GM21723 (cell line): ENCODE data around the gene KDM8.
"Not testable (repeated sequence)": the region's sequence is repeated elsewhere in the genome, so short reads cannot be mapped to it uniquely, and the experiment has no call there.

ENCODE experiments used
- ATAC-seq: cut with Tn5 transposase; IDR thresholded peaks from one replicate; pipeline ENCODE4 v1.9.1; 2021; ENCODE audit warnings: mild to moderate bottlenecking, moderate library complexity; ENCODE audit not compliant: unreplicated experiment

The KDM8 gene

GRCh38 chr16:27241658-27242057, 38.3 kb downstream of the KDM8 start:
- ATAC-seq = no peak

- no peak for ATAC-seq
Observed at GRCh38 chr16:27242398-27242797, 39.1 kb downstream of the KDM8 start.

DNA sequence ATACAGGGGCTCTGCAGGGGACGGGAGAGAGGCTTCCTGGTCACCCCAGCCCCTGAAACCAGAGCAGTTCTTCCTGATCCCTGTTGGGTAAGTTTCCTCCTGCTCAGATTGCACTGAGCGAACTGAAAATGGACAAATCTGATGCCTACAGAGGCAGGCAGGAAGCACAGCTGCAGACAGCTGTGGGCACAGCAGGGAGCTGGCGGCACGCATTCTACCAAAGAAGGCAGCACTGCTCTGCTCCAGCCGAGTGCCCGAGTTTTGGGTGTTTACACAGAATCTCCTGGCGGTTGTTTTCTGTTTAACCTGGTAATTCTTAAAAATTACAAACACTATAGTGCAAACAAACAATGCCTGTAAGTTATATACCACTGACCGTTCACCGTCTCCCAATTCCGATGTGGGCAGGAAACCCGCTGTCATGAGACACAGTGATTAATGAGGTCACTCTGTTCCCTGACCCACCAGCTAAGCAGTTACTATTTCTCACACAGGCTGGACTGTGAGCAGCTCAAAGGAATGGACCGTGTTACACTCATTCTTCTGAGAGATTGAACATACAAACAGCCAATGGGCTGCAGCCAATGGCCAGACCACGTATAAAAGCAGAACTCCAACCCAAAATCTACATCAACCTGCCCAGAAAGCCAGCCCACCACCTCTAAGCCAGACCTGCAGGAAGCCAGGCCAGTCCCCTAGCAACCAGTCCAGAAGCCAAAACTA, 39.7 kb downstream of the KDM8 start:
- no peak for ATAC-seq

DNA sequence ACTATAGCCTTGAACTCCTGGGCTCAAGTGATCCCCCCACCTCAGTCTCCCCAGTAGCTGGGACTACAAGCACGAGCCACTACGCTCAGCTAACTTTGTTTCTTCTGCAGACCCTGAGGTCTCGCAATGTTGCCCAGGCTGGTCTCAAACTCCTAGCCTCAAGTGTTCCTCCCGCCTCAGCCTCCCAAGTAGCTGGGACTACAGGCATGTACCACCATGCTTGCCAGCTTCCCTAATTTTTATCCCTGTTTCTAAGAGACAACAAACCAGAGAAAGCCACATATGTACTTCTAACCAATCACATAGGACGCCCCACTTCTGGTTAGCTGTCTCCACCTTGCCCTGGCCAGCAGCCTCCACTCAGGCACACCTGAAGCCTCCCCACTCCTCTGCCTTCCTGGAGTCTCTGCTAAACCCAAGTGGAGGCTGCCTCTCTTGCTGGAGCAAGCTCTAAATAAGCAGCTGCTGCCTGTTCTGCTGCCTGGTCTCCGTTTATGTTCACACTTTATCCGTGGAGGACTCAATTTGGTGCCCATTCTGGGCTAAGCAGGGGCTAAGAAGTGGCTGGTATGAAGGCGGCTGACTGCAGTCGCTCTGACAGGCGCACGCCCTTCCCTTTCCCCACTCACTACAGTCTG, 40.5 kb downstream of the KDM8 start:
- ATAC-seq = no peak

DNA sequence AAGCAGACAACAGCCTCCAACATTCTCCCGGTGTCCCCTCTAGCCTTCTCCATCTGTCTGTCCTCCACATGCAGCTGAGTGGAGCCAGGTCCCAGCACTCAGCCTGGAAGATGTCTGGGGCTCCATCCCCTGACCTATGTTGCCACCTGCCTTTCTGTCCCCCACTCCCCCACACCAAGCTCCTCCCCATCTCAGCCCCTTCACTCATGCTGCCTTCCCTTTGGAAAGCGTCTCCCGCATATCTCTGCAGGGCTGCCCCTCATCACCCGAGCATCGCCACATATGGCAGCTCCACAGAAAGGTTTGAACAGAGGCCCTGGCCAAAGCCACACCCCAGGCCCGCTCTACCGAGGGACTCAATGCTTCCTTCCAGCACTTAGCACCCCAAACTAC, 41.0 kb downstream of the KDM8 start:
- ATAC-seq = no peak

GRCh38 chr16:27245276-27246172, 42.2 kb downstream of the KDM8 start:
- no peak for ATAC-seq

DNA sequence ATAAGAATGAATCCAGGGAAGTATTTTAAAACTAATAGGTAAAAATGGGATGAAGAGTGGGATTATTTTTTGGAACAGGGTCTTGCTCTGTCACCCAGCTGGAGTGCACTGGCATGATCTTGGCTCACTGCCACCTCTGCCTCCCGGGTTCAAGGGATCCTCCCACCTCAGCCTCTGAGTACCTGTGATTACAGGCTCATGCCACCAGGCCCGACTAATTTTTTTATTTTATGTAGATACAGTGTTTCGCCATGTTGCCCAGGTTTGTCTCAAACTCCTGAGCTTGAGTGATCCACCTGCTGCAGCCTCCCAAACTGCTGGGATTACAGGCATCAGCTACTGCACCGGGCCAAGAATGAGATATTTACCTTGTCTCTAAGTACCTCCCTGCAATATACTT, 43.1 kb downstream of the KDM8 start:
- ATAC-seq = no peak

DNA sequence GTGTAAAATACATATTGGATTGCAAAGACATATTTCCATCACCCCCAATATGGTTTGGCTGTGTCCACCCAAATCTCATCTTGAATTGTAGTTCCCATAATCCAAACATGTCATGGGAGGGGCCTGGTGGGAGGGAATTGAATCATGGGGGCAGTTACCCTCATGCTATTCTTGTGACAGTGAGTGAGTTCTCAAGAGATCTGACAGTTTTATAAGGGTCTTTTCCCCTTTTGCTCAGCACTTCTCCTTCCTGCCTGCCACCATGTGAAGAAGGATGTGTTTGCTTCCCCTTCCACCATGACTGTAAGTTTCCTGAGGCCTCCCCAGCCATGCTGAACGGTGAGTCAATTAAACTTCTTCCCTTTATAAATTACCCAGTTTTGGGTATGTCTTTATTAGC, 43.8 kb downstream of the KDM8 start:
- not testable (repeated sequence) for ATAC-seq

DNA sequence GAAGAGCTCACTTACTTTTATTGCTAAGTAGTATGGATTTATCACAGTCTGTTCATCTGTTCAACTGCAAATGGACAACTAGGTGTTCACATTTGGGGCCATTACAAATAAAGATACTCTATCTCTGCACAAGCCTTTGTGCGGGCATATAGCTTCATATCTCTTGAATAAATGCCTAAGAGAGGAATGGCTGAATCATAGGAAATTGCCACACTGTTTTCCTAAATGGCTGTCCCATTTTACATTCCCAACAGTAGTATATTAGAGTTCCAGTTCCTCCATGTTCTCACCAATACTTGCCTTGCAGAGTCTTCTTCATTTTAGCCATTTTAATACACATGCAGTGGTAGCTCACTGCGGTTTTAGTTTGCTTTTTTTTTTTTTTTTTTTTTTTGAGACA, 44.7 kb downstream of the KDM8 start:
- ATAC-seq = no peak

GRCh38 chr16:27248886-27249285, 45.6 kb downstream of the KDM8 start:
- ATAC-seq = not testable (repeated sequence)

DNA sequence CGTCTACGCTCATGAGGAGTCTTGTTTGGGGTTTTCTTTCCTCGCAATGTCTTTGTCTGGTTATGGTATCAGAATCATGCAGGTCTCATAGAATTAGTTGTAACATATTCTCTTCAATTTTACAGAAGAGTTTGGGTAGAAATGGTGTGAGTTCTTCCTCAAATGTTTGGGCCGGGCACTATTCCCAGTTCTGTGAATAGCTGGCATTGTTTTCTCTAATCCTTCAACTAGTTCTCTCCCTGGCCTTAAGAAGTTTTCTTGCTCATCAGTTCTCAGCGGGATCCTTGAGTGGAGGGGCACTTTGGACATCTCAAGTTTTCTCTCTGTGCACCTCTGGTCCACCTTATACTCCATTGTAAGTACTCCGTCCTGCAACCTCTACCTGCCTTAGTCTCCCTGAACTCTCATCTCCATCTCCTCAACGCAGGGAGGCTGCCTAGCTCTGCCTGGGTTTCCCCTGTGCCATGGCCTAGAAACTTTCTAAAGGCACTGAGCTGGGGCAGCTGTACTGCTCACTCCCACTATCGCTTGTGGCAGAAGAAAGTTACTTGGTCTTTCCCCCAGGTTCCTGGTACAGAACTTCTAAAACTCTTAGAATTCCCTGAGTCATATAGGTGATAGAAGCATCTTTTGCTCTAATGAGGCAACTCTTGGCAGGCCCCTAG, 48.3 kb downstream of the KDM8 start:
- no peak for ATAC-seq

- ATAC-seq = no peak
Observed at GRCh38 chr16:27252206-27252585, 48.9 kb downstream of the KDM8 start.

GRCh38 chr16:27253526-27253930, 50.2 kb downstream of the KDM8 start:
- no peak for ATAC-seq

GRCh38 chr16:27254262-27254811, 51.0 kb downstream of the KDM8 start:
- peak; percentile 70 for ATAC-seq

DNA sequence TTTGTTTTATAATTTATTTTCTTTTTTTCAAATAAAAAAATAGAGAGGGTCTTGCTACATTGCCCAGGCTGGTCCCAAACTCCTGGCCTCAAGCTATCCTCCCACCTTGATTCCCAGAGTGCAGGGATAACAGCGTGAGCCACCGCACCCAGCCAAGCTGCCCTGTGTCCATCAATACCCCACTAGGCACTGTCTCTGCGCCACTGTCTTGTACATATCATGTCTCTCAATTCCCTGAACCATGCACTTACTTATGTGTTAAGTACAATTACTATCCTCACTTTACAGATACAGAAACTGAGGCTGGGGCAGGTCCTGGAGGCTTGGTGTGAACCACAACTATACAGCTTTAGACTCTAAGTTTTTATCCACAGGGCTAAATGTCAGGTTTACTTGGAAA, 53.5 kb downstream of the KDM8 start:
- ATAC-seq = no peak

GRCh38 chr16:27257271-27257670, 53.9 kb downstream of the KDM8 start:
- no peak for ATAC-seq

DNA sequence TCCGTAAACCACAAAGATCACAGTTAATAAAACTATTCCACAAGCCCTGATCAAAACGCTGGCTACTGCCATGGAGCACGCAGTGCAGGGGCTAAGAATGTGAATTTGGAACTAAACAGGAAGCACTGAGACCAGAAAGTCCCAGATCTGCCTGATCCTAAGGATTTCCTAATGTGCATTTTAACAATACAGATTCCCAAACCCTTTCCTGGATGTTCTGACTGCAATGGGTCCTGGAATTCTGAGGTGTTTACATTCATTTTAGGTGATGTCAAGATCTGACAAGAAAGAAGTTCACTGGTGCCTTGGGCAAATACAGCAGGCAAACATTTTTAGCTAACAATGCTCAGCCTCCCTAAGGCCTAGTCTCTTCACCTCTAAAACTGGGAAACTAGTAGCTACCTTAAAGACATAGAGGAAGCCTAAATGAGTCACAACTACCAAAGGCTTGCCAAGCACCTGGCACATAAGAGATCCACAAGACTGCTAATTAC, 55.0 kb downstream of the KDM8 start:
- no peak for ATAC-seq

DNA sequence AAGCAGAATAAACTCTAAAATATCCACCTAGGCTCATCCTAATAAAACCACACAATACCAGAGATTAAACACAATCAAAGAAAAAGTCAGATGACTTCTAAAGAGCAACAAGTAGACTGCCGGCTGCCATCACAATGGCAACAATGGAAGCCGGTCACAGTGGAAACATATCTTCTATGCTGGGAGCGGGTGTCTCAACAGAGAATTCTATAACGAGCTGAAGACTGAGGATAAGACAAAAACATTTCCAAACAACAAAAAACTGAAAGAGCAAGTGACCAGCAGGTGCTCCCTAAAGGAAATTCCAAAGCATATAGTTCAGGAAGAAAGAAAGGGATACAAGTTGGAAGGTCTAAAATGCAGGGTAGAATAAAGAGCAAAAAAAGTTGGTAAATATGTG, 56.4 kb downstream of the KDM8 start:
- no peak for ATAC-seq

GRCh38 chr16:27262904-27263423, 59.6 kb downstream of the KDM8 start:
- ATAC-seq = not testable (repeated sequence)

GRCh38 chr16:27264151-27264550, 60.8 kb downstream of the KDM8 start:
- no peak for ATAC-seq

DNA sequence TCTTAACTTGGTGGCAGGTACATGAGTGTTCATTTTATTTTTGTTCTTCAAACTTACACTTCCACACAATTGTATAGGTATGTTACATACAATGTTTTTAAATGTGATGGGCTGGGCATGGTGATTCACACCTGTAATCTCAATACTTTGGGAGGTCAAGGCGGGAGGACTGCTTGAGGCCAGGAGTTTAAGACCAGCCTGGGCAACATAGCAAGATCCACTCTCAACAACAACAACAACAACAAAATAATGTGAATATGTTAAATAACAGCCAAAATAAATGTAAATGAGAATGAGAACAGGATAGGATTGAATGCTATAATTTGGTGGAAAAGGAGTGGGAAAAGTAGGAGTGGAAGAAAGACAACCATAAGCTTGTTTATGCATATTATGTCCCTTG, 62.7 kb downstream of the KDM8 start:
- no peak for ATAC-seq
